ENCODE measurements around the gene DLX6.

DLX6 gene

GRCh38 chr7:96992192-96993005, 13.0 kb upstream of the DLX6 start:
- no peak for DNase-seq (ENCODE audit: low read depth)
- TF ChIP-seq POLR2A (IDR thresholded peaks at IDR 0.05; ENCODE audit: extremely low read depth, insufficient read length) (no peak), CTCF (IDR thresholded peaks at IDR 0.05; ENCODE audit: low read depth, low read length) (no peak), MYC (IDR thresholded peaks at IDR 0.05; ENCODE audit: low read depth, low read length) (no peak), MAX (IDR thresholded peaks at IDR 0.05; ENCODE audit: low read depth, low read length) (no peak)
- no peak overlapping the region for H3K4me3 ChIP-seq (ENCODE audit: low read depth, low read length)

GRCh38 chr7:96993094-96993865, 12.1 kb upstream of the DLX6 start:
- no peak for TF ChIP-seq POLR2A (IDR thresholded peaks at IDR 0.05; ENCODE audit: extremely low read depth, insufficient read length)
- no peak for TF ChIP-seq MAX (IDR thresholded peaks at IDR 0.05; ENCODE audit: low read depth, low read length)
- TF ChIP-seq CTCF (IDR thresholded peaks at IDR 0.05; ENCODE audit: low read depth, low read length) = no peak
- TF ChIP-seq MYC (IDR thresholded peaks at IDR 0.05; ENCODE audit: low read depth, low read length) = no peak
- no peak overlapping the region for H3K4me3 ChIP-seq (ENCODE audit: low read depth, low read length)
- no peak for DNase-seq (ENCODE audit: low read depth)

GRCh38 chr7:96993980-96994379, 11.4 kb upstream of the DLX6 start:
- TF ChIP-seq MAX (IDR thresholded peaks at IDR 0.05; ENCODE audit: low read depth, low read length) (no peak), POLR2A (IDR thresholded peaks at IDR 0.05; ENCODE audit: extremely low read depth, insufficient read length) (no peak), CTCF (IDR thresholded peaks at IDR 0.05; ENCODE audit: low read depth, low read length) (no peak), MYC (IDR thresholded peaks at IDR 0.05; ENCODE audit: low read depth, low read length) (no peak)
- no peak for DNase-seq (ENCODE audit: low read depth)
- H3K4me3 ChIP-seq (ENCODE audit: low read depth, low read length) = no peak overlapping the region

GRCh38 chr7:96995406-96996110, 9.8 kb upstream of the DLX6 start:
- H3K4me3 ChIP-seq (ENCODE audit: low read depth, low read length) = no peak overlapping the region
- no peak for TF ChIP-seq MYC (IDR thresholded peaks at IDR 0.05; ENCODE audit: low read depth, low read length)
- TF ChIP-seq POLR2A (IDR thresholded peaks at IDR 0.05; ENCODE audit: extremely low read depth, insufficient read length) = no peak
- no peak for TF ChIP-seq MAX (IDR thresholded peaks at IDR 0.05; ENCODE audit: low read depth, low read length)
- TF ChIP-seq CTCF (IDR thresholded peaks at IDR 0.05; ENCODE audit: low read depth, low read length) = no peak
- DNase-seq (ENCODE audit: low read depth) = no peak

GRCh38 chr7:96996111-96996957, 9.0 kb upstream of the DLX6 start:
- no peak for DNase-seq (ENCODE audit: low read depth)
- no peak for TF ChIP-seq CTCF (IDR thresholded peaks at IDR 0.05; ENCODE audit: low read depth, low read length)
- no peak for TF ChIP-seq MAX (IDR thresholded peaks at IDR 0.05; ENCODE audit: low read depth, low read length)
- TF ChIP-seq POLR2A (IDR thresholded peaks at IDR 0.05; ENCODE audit: extremely low read depth, insufficient read length) = no peak
- no peak for TF ChIP-seq MYC (IDR thresholded peaks at IDR 0.05; ENCODE audit: low read depth, low read length)
- H3K4me3 ChIP-seq (ENCODE audit: low read depth, low read length) = no peak overlapping the region

All from NB4 (cell line).